Natural killer cell (primary cell): ENCODE results near the gene PGRMC1. TPM values are rescaled to one million over a fixed set of nuclear protein-coding genes. Genes with fewer than 3 reads are reported as not detected.

Source experiments
- ATAC-seq, 3 donors: fragments of 150-1000 bp in 2 of 3; fragments of 200-7000 bp in 1 of 3; cut with Tn5 transposase; 1 replicate in 1 of 3; 2 replicates in 2 of 3; pipeline ENCODE4 v1.10.0; 2021; ENCODE audit warnings: mild to moderate bottlenecking in 2 of 3, moderate library complexity in 2 of 3
- DNase-seq, 2 donors: peaks; one replicate each; pipeline versions ENCODE4 v3.0.0 to v3.0.0-alpha.2; 2013 to 2021; ENCODE audit warnings: mixed read lengths in 1 of 2
- H3K27ac ChIP-seq: one replicate; pipeline ENCODE4 v1.5.1; 2013; ENCODE audit warnings: mild to moderate bottlenecking, low read length
- H3K27me3 ChIP-seq: one replicate; pipeline ENCODE4 v1.6.1; 2013; ENCODE audit warnings: low read length; ENCODE audit not compliant: control insufficient read depth, insufficient read depth
- H3K36me3 ChIP-seq: one replicate; pipeline ENCODE4 v1.6.1; 2013; ENCODE audit warnings: low read length; ENCODE audit not compliant: control insufficient read depth, insufficient read depth
- H3K4me1 ChIP-seq: one replicate; pipeline ENCODE4 v1.6.1; 2013; ENCODE audit warnings: low read length; ENCODE audit not compliant: control insufficient read depth, insufficient read depth
- H3K4me3 ChIP-seq: one replicate; pipeline ENCODE4 v1.5.1; 2013; ENCODE audit warnings: low read length
- H3K9me3 ChIP-seq: one replicate; pipeline ENCODE4 v1.6.1; 2013; ENCODE audit warnings: low read length; ENCODE audit not compliant: control insufficient read depth, insufficient read depth
- H3K27ac Mint-ChIP-seq, 2 donors: one replicate each; pipeline ENCODE4 v1.8.0; 2022; ENCODE audit warnings: mild to moderate bottlenecking in 2 of 2, mixed read lengths in 2 of 2, moderate library complexity in 1 of 2
- H3K27me3 Mint-ChIP-seq, 2 donors: one replicate each; pipeline ENCODE4 v1.8.0; 2022; ENCODE audit warnings: low read depth in 2 of 2, mixed read lengths in 2 of 2
- H3K36me3 Mint-ChIP-seq: one replicate; pipeline ENCODE4 v1.8.0; 2022; ENCODE audit warnings: mixed read lengths
- H3K4me1 Mint-ChIP-seq, 2 donors: one replicate each; pipeline ENCODE4 v1.8.0; 2022; ENCODE audit warnings: mixed read lengths in 2 of 2
- H3K4me3 Mint-ChIP-seq: one replicate; pipeline ENCODE4 v1.8.0; 2022; ENCODE audit warnings: mild to moderate bottlenecking, moderate library complexity, mixed read lengths
- H3K9me3 Mint-ChIP-seq, 2 donors: one replicate each; pipeline ENCODE4 v1.8.0; 2022; ENCODE audit warnings: mixed read lengths in 2 of 2
- WGBS: methylation state at CpG from one replicate; pipeline ENCODE4 v1.1.7; 2013; ENCODE audit warnings: missing lambda C conversion rate; ENCODE audit not compliant: insufficient coverage; 5-methylcytosine and 5-hydroxymethylcytosine counted together
- intact Hi-C: fragments of 100-400 bp; cut with micrococcal nuclease; formaldehyde crosslinking; loops from one replicate; pipeline ENCODE4 v1.14.2; 2022
- total RNA-seq, 4 donors: library from RNA; stranded (reverse); fragments of 120-200 nt in 1 of 4; gene quantifications; one replicate each; pipeline versions ENCODE4 v1.2.3 to v1.2.4, GENCODE V29; 2013 to 2022
- TF ChIP-seq, protein P1 (sequence below): fragments of 200-600 bp; IDR thresholded peaks from one replicate; pipeline ENCODE4 v1.8.0; 2022; ENCODE audit warnings: antibody characterized with exemption

PGRMC1 gene
- total RNA-seq, 3 donors from 2014 or later (not counting 1 experiment from before 2014, with no cell fraction given): 11.5 to 13.6 (median 13.2) TPM

DNA sequence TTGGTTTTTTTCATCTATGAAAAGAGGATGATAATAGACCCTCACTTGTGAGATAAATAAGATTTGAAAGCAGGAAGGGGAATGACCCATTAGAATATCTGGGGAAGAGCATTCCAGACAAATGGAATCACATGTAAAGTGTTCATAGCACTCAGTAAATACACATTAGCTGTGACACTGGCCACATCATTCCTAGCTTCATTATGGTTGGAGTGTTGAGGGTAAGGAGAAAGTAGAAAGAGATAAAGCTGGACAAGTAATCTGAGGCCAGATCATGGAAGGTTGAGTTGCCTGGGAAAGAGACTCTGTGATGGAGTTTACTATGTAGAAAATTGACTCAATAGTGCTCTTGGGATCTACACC, 6.9 kb upstream of the PGRMC1 start:
- TF ChIP-seq, protein P1, sequence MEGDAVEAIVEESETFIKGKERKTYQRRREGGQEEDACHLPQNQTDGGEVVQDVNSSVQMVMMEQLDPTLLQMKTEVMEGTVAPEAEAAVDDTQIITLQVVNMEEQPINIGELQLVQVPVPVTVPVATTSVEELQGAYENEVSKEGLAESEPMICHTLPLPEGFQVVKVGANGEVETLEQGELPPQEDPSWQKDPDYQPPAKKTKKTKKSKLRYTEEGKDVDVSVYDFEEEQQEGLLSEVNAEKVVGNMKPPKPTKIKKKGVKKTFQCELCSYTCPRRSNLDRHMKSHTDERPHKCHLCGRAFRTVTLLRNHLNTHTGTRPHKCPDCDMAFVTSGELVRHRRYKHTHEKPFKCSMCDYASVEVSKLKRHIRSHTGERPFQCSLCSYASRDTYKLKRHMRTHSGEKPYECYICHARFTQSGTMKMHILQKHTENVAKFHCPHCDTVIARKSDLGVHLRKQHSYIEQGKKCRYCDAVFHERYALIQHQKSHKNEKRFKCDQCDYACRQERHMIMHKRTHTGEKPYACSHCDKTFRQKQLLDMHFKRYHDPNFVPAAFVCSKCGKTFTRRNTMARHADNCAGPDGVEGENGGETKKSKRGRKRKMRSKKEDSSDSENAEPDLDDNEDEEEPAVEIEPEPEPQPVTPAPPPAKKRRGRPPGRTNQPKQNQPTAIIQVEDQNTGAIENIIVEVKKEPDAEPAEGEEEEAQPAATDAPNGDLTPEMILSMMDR: no peak
- ATAC-seq: no peak
- Mint-ChIP-seq H3K27me3 (peaks cover 28 to 44% of the 10 kb centered on the region in 2 donors), H3K4me3 (no peak overlapping the region), H3K9me3 (no peaks in the 10 kb centered on the region), H3K27ac (no peak overlapping the region), H3K36me3 (no peaks in the 10 kb centered on the region), H3K4me1 (no peaks in the 10 kb centered on the region)
- Histone ChIP-seq H3K9me3 (no peaks in the 10 kb centered on the region), H3K27me3 (no peaks in the 10 kb centered on the region), H3K27ac (no peak overlapping the region), H3K4me3 (no peak overlapping the region), H3K36me3 (no peaks in the 10 kb centered on the region), H3K4me1 (no peaks in the 10 kb centered on the region)
- no peak for DNase-seq
- intact Hi-C loops: no loop called here

DNA sequence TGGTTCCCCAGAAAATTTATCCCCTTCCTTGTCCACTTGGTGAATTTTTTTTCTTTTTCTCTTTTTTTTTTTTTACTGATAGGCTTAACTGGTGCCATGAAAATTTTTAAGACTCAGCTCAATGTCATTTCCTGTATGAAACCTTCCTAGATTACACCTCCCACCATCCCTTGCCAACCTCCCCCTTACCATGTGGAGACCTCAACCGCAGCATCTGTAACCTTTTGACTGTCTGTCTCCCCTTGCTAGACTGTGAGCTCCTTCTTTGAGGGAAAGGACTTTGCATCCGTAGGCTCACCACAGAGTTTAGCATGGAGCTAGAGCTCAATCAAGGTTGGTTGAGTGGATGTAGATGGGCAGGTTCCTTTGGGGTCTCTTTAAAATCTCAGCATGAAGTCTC, 5.2 kb upstream of the PGRMC1 start:
- H3K27ac ChIP-seq: no peak overlapping the region
- no CpG with 5 or more reads among the region's 2 CpGs for WGBS
- peaks cover 5% of the 10 kb centered on the region for H3K4me1 ChIP-seq
- H3K27me3 ChIP-seq: no peaks in the 10 kb centered on the region
- DNase-seq (no peak), ATAC-seq (no peak)
- Mint-ChIP-seq H3K27ac (no peak overlapping the region), H3K36me3 (no peaks in the 10 kb centered on the region), H3K4me3 (no peak overlapping the region), H3K27me3 (peaks cover 29 to 60% of the 10 kb centered on the region in 2 donors), H3K4me1 (peaks cover 6% of the 10 kb centered on the region in 2 donors), H3K9me3 (no peaks in the 10 kb centered on the region)
- intact Hi-C loops: no loop called here
- H3K9me3 ChIP-seq: no peaks in the 10 kb centered on the region
- H3K4me3 ChIP-seq: no peak overlapping the region
- no peaks in the 10 kb centered on the region for H3K36me3 ChIP-seq
- TF ChIP-seq, protein P1: no peak

DNA sequence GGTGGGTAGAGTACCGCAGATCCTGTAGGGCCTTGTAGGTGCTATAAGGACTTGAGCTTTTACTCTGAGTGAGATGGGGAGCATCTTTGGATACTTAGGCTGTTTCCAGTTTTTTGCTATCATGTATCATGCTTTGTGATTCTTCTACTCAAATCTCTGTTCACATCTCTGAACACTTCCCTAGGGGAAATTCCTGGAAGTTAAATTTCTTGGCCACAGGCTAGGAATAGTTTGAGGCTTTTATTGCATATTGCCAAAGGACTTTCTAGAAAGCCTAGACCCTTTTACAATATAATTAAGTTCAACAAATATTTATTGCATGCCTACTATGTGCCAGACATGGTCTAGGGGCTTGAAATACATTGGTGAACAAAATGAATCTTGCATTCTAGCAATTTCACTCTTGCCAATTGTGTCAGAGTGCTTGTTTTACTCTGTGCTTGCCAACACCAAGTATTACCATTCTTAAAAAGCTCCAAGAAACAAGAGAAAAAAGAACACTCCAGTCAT, 4.1 kb upstream of the PGRMC1 start:
- Mint-ChIP-seq H3K27ac (no peak overlapping the region), H3K27me3 (peaks cover 24 to 52% of the 10 kb centered on the region in 2 donors), H3K36me3 (no peaks in the 10 kb centered on the region), H3K9me3 (no peaks in the 10 kb centered on the region), H3K4me1 (peaks cover 6 to 13% of the 10 kb centered on the region in 2 donors), H3K4me3 (no peak overlapping the region)
- Histone ChIP-seq H3K9me3 (no peaks in the 10 kb centered on the region), H3K27me3 (no peaks in the 10 kb centered on the region), H3K27ac (no peak overlapping the region), H3K4me1 (peaks cover 6% of the 10 kb centered on the region), H3K36me3 (no peaks in the 10 kb centered on the region), H3K4me3 (no peak overlapping the region)
- WGBS: 100% methylated on average over 1 of the region's 1 CpG
- ATAC-seq (no peak), DNase-seq (no peak)
- intact Hi-C loops: no loop called here
- TF ChIP-seq, protein P1: no peak

GRCh38 chrX:119235051-119235511, 1.0 kb upstream of the PGRMC1 start:
- H3K27me3 Mint-ChIP-seq: peaks cover 10 to 29% of the 10 kb centered on the region in 2 donors
- intact Hi-C loops: loop anchor here (5.0 kb wide), 1 partner anchor 232 kb away; the partner anchor contains the start of gene SLC25A5
- Histone ChIP-seq H3K4me3 (no peak overlapping the region), H3K36me3 (no peaks in the 10 kb centered on the region), H3K27me3 (no peaks in the 10 kb centered on the region), H3K4me1 (peaks cover 19% of the 10 kb centered on the region), H3K9me3 (no peaks in the 10 kb centered on the region), H3K27ac (no peak overlapping the region)
- peak overlapping the region in 1 of 2 donors; percentile 84 for H3K27ac Mint-ChIP-seq
- peaks cover 17 to 23% of the 10 kb centered on the region in 2 donors for H3K4me1 Mint-ChIP-seq
- no peaks in the 10 kb centered on the region for H3K9me3 Mint-ChIP-seq
- 95% methylated on average over 8 of the region's 8 CpGs for WGBS
- H3K4me3 Mint-ChIP-seq: peak overlapping the region; percentile 73
- TF ChIP-seq, protein P1: no peak
- DNase-seq (peak in 1 of 2 donors; percentile 1), ATAC-seq (no peak)
- H3K36me3 Mint-ChIP-seq: no peaks in the 10 kb centered on the region
